HepG2 (cell line): ENCODE measurements around the gene SMIM43. TPM values are rescaled to one million over a fixed set of nuclear protein-coding genes. Genes with fewer than 3 reads are reported as not detected.

Experiments used
- ATAC-seq: fragments of 200-7000 bp; cut with Tn5 transposase; 3 replicates; pipeline ENCODE4 v1.9.1; 2020; ENCODE audit warnings: mild to moderate bottlenecking, moderate library complexity
- BruUV-seq: library from RNA; stranded (reverse); fragments of 400-500 nt; replicated peaks from 2 replicates; lab custom pipeline; 2021; lab: Mats Ljungman, UMichigan
- CTCF ChIA-PET: fragments of 300-600 bp; formaldehyde crosslinking; extraction: SDS; loops from one replicate; lab custom pipeline; 2021; ENCODE audit warnings: low total read pairs, inconsistent platforms, low intra/inter-chr PET ratio; lab: Yijun Ruan, JAX
- POLR2A ChIA-PET: fragments of 350-600 bp; sonication (Branson Sonifier 250); formaldehyde crosslinking; loops from one replicate; lab custom pipeline; 2020; ENCODE audit warnings: antibody characterized with exemption, inconsistent platforms; lab: Yijun Ruan, JAX
- DNase-seq: peaks from one replicate; pipeline ENCODE4 v3.0.0-alpha.2; 2015; ENCODE audit warnings: low spot score
- FAIRE-seq: peaks from 3 replicates; lab custom pipeline; 2011; peaks lifted over from hg19 to GRCh38; lab: Jason Lieb, UNC
- H2AFZ ChIP-seq: one replicate; pipeline ENCODE4 v1.6.1; 2011; ENCODE audit warnings: low read length, inconsistent platforms
- H3K27ac ChIP-seq: fragments of 300-600 bp; 3 replicates; pipeline ENCODE4 v1.8.0; 2011; ENCODE audit warnings: mixed run types, mild to moderate bottlenecking, mixed read lengths, low read length, inconsistent platforms; ENCODE audit not compliant: insufficient read depth; ENCODE audit errors: extremely low read length
- H3K27me3 ChIP-seq, 2 experiments: fragments of 200-600 bp in 1 of 2; 2 replicates in 1 of 2; 3 replicates in 1 of 2; pipeline versions ENCODE4 v1.6.0 to v1.8.0; 2011; ENCODE audit warnings: low read length in 2 of 2, mild to moderate bottlenecking in 2 of 2, moderate library complexity in 2 of 2, inconsistent platforms in 1 of 2; ENCODE audit not compliant: insufficient read depth in 2 of 2, control insufficient read depth in 1 of 2
- H3K36me3 ChIP-seq, 2 experiments: fragments of 200-600 bp in 1 of 2; replicated peaks in 1 of 2; 2 replicates in 1 of 2; 3 replicates in 1 of 2; pipeline versions ENCODE4 v1.5.1 to v1.8.0; 2011; ENCODE audit warnings: low read length in 2 of 2, inconsistent platforms in 1 of 2; ENCODE audit not compliant: insufficient read depth in 2 of 2, control insufficient read depth in 1 of 2
- H3K4me1 ChIP-seq: 2 replicates; pipeline ENCODE4 v1.5.1; 2012; ENCODE audit warnings: low read length, inconsistent platforms; ENCODE audit not compliant: insufficient read depth
- H3K4me2 ChIP-seq: 2 replicates; pipeline ENCODE4 v1.6.0; 2011; ENCODE audit warnings: low read depth, low read length, inconsistent platforms
- H3K4me3 ChIP-seq, 3 experiments: fragments of 200-600 bp in 1 of 3; sonication (generic), shearing (Covaris generic) in 1 of 3; replicated peaks in 1 of 3; 2 replicates each; pipeline ENCODE4 v1.5.1; 2011 to 2016; ENCODE audit warnings: low read length in 3 of 3, inconsistent platforms in 2 of 3, low read depth in 2 of 3, mild to moderate bottlenecking in 2 of 3, control low read depth in 1 of 3, mixed read lengths in 1 of 3; ENCODE audit not compliant: insufficient read depth in 1 of 3
- H3K79me2 ChIP-seq: one replicate; pipeline ENCODE4 v1.6.1; 2011; ENCODE audit warnings: low read length, inconsistent platforms; ENCODE audit not compliant: insufficient read depth
- H3K9ac ChIP-seq: 2 replicates; pipeline ENCODE4 v1.6.0; 2011; ENCODE audit warnings: mild to moderate bottlenecking, low read depth, low read length, inconsistent platforms; ENCODE audit not compliant: insufficient read depth
- H3K9me3 ChIP-seq: 2 replicates; pipeline ENCODE4 v1.5.1; 2012; ENCODE audit warnings: mild to moderate bottlenecking, low read length
- H4K20me1 ChIP-seq: 2 replicates; pipeline ENCODE4 v1.6.0; 2011; ENCODE audit warnings: inconsistent platforms, mild to moderate bottlenecking, low read length, moderate library complexity; ENCODE audit not compliant: insufficient read depth
- ARID5B ChIP-seq: IDR thresholded peaks from 2 replicates; pipeline ENCODE4 v1.4.0; 2020; ENCODE audit warnings: mild to moderate bottlenecking, missing genetic modification reagents
- GTF3A ChIP-seq: sonication (generic); formaldehyde crosslinking; conservative IDR thresholded peaks from 2 replicates; pipeline ENCODE4 v1.4.0; 2020; ENCODE audit warnings: mild to moderate bottlenecking, missing genetic modification reagents
- HDAC6 ChIP-seq: fragments of 200-600 bp; sonication (generic); IDR thresholded peaks from 2 replicates; pipeline ENCODE4 v1.7.0; 2017; ENCODE audit warnings: mild to moderate bottlenecking, antibody characterized with exemption, low read length, low read depth
- MED13 ChIP-seq: sonication (generic); formaldehyde crosslinking; IDR thresholded peaks from 2 replicates; pipeline ENCODE4 v1.5.0; 2020; ENCODE audit warnings: missing genetic modification reagents
- MLLT10 ChIP-seq: sonication (generic); formaldehyde crosslinking; IDR thresholded peaks from 2 replicates; pipeline ENCODE4 v1.4.0; 2020; ENCODE audit warnings: missing genetic modification reagents
- NFIC ChIP-seq: IDR thresholded peaks from 2 replicates; pipeline ENCODE4 v1.6.1; 2012; ENCODE audit warnings: mild to moderate bottlenecking, low read length, inconsistent platforms
- PRPF4 ChIP-seq: fragments of 200-400 bp; formaldehyde crosslinking; IDR thresholded peaks from 2 replicates; pipeline ENCODE4 v1.6.1; 2016; ENCODE audit warnings: low read length, low read depth; ENCODE audit not compliant: poor library complexity, severe bottlenecking
- SOX13 ChIP-seq, 3 experiments: fragments of 450-650 bp in 1 of 3; sonication (generic) in 1 of 3; formaldehyde crosslinking in 1 of 3; IDR thresholded peaks in 2 of 3; conservative IDR thresholded peaks in 1 of 3; 2 replicates each; pipeline versions ENCODE4 v1.5.0 to v1.6.1; 2016 to 2020; ENCODE audit warnings: antibody characterized with exemption in 1 of 3, mild to moderate bottlenecking in 1 of 3, missing compliant biosample characterization in 1 of 3, missing genetic modification reagents in 1 of 3, moderate library complexity in 1 of 3
- YEATS4 ChIP-seq: sonication (generic); formaldehyde crosslinking; IDR thresholded peaks from 2 replicates; pipeline ENCODE4 v1.4.0; 2020; ENCODE audit warnings: missing genetic modification reagents, borderline replicate concordance
- ZNF24 ChIP-seq: fragments of 450-650 bp; IDR thresholded peaks from 2 replicates; pipeline ENCODE4 v1.6.1; 2017; ENCODE audit warnings: antibody characterized with exemption, mild to moderate bottlenecking
- ZNF512B ChIP-seq: sonication (generic); formaldehyde crosslinking; IDR thresholded peaks from 2 replicates; pipeline ENCODE4 v1.5.1; 2020; ENCODE audit warnings: missing genetic modification reagents, mild to moderate bottlenecking, borderline replicate concordance
- ZNF670 ChIP-seq: sonication (generic); formaldehyde crosslinking; IDR thresholded peaks from 2 replicates; pipeline ENCODE4 v1.8.0; 2022; ENCODE audit warnings: mild to moderate bottlenecking, missing genetic modification reagents, borderline replicate concordance
- ZNF709 ChIP-seq: sonication (generic); formaldehyde crosslinking; IDR thresholded peaks from 2 replicates; pipeline ENCODE4 v1.5.0; 2020; ENCODE audit warnings: mild to moderate bottlenecking, missing genetic modification reagents
- ZNF776 ChIP-seq: sonication (generic); formaldehyde crosslinking; IDR thresholded peaks from 2 replicates; pipeline ENCODE4 v1.4.0; 2020; ENCODE audit warnings: mild to moderate bottlenecking, missing genetic modification reagents
- ZNF790 ChIP-seq: sonication (generic); formaldehyde crosslinking; IDR thresholded peaks from 2 replicates; pipeline ENCODE4 v1.8.0; 2022; ENCODE audit warnings: missing genetic modification reagents, mild to moderate bottlenecking, borderline replicate concordance
- WGBS: methylation state at CpG from one replicate; pipeline ENCODE4 v1.1.6; 2017; ENCODE audit warnings: low lambda C conversion rate; 5-methylcytosine and 5-hydroxymethylcytosine counted together
- in situ Hi-C: cut with HindIII; loops from 2 replicates; pipeline ENCODE4 v1.10.0; 2017; ENCODE audit warnings: low pct_unique_long_range_greater_than_20kb; ENCODE audit not compliant: extremely low pct_ligation_motif_present
- intact Hi-C: fragments of 100-400 bp; cut with micrococcal nuclease; formaldehyde crosslinking; loops from one replicate; pipeline ENCODE4 v1.10.0; 2022; ENCODE audit not compliant: unreplicated experiment
- polyA plus RNA-seq, 8 experiments: library from polyadenylated mRNA; depleted of rRNA in 3 of 8; stranded (reverse) in 7 of 8; unstranded in 1 of 8; fragments of >200 nt; fragmentation: Illumina TruSeq in 4 of 8; extraction: Trizol in 4 of 8; gene quantifications; 2 replicates each; pipeline versions ENCODE4 v1.2.1 to v1.2.3, GENCODE V29; 2011 to 2016; ENCODE audit warnings: low read depth in 4 of 8, missing spikeins in 1 of 8, mixed read lengths in 1 of 8; ENCODE audit not compliant: insufficient read depth in 1 of 8
- total RNA-seq, 5 experiments: library from RNA; depleted of rRNA; stranded (reverse); fragments of >200 nt; fragmentation: Illumina TruSeq; extraction: Trizol; gene quantifications; 2 replicates each; pipeline ENCODE4 v1.2.3, GENCODE V29; 2016; ENCODE audit warnings: low read depth in 1 of 5

Gene SMIM43
- total and polyA plus RNA-seq, 2 of the 13 experiments (the other 11 are each of a cell fraction or from before 2014, with no cell fraction given) = not detected

GRCh38 chr4:121801715-121802075 is 36.7 kb upstream of the SMIM43 start (continued):
- TF ChIP-seq NFIC (no peak), ZNF709 (CRISPR knock-in tag) (no peak), MLLT10 (CRISPR knock-in tag) (no peak), GTF3A (CRISPR knock-in tag) (no peak), ZNF512B (CRISPR knock-in tag) (no peak), ZNF776 (CRISPR knock-in tag) (no peak)

GRCh38 chr4:121800961-121801714 is 36.2 kb upstream of the SMIM43 start, which contains the start of gene EXOSC9:
TSS of gene EXOSC9 (plus strand) at chr4:121801323. CDS start at chr4:121801425, 102 bp downstream.
- Histone ChIP-seq H4K20me1 (no peaks in the 10 kb centered on the region), H3K27me3 (no peaks in the 10 kb centered on the region; a peak in 1 of 5 replicates), H3K4me3 (peak within 1 kb of the TSS; percentile 79 to 86 (median 84)), H3K36me3 (peaks cover 6 to 14% of the 10 kb centered on the region in 2 experiments; a peak in 4 of 5 replicates), H3K27ac (peak within 1 kb of the TSS; percentile 93), H2AFZ (peak within 1 kb of the TSS; percentile 77), H3K9ac (peak within 1 kb of the TSS; percentile 87), H3K4me1 (peaks cover 47% of the 10 kb centered on the region), H3K9me3 (no peaks in the 10 kb centered on the region), H3K79me2 (peaks cover 19% of the 10 kb centered on the region), H3K4me2 (peak within 1 kb of the TSS; percentile 97)
- peak; percentile 87 for ATAC-seq
- BruUV-seq = no TSS peak
- peak; percentile 57 for FAIRE-seq
- POLR2A ChIA-PET = interaction anchor here (0.7 to 2.6 kb wide), 8 partner anchors 10 to 105 kb away, joined by 3 to 14 read pairs (median 4); partner anchors contain the start of genes ANXA5, BBS7 and CCNA2
- under 1% methylated on average over 30 of the region's 48 CpGs for WGBS
- CTCF ChIA-PET = no interaction called here
- in situ Hi-C loops (no loop called here), intact Hi-C loops (loop anchor here (1.0 to 5.0 kb wide), 2 partner anchors 22 to 124 kb away; partner anchors contain the start of gene CCNA2)
- peak; percentile 87 for DNase-seq
- TF ChIP-seq ZNF670 (peak; percentile 63; the same call in 1 of the 2 replicates), MED13 (CRISPR knock-in tag) (no peak), ZNF24 (no peak), ARID5B (CRISPR knock-in tag) (peak; percentile 46; the same call in 1 of the 2 replicates), YEATS4 (CRISPR knock-in tag) (peak; percentile 90; the same call in 1 of the 2 replicates), ZNF790 (CRISPR knock-in tag) (peak; percentile 78; the same call in 1 of the 2 replicates), SOX13 (IDR thresholded peaks at IDR 0.05) (no peak), SOX13 (CRISPR knock-in tag; conservative IDR thresholded peaks at IDR 0.05 in 1 of 2, IDR thresholded peaks at IDR 0.05 in 1 of 2) (peak in 1 of 2 experiments; percentile 54; a peak in 2 of 4 replicates), PRPF4 (peak; percentile 7), HDAC6 (no peak)
